Measurements from ENCODE around the gene C9.
"Not testable (repeated sequence)": the region's sequence is repeated elsewhere in the genome, so short reads cannot be mapped to it uniquely, and the experiment has no call there.

C9 gene

GRCh38 chr5:39333104-39333503 is 31.2 kb downstream of the C9 start:
- in situ Hi-C loops (cut with HindIII; ENCODE audit: low sequenced_read_pairs) = no loop called here

GRCh38 chr5:39331861-39332381 is 32.4 kb downstream of the C9 start:
- in situ Hi-C loops (cut with HindIII; ENCODE audit: low sequenced_read_pairs) = no loop called here

GRCh38 chr5:39328731-39329130 is 35.6 kb downstream of the C9 start:
- in situ Hi-C loops (cut with HindIII; ENCODE audit: low sequenced_read_pairs) = no loop called here

GRCh38 chr5:39323542-39323941 is 40.8 kb downstream of the C9 start:
- in situ Hi-C loops (cut with HindIII; ENCODE audit: low sequenced_read_pairs) = no loop called here

- in situ Hi-C loops (cut with HindIII; ENCODE audit: low sequenced_read_pairs) = no loop called here
These were observed 44.9 kb downstream of the C9 start for GRCh38 chr5:39319395-39319794.

GRCh38 chr5:39316464-39316863 is 47.8 kb downstream of the C9 start:
- in situ Hi-C loops (cut with HindIII; ENCODE audit: low sequenced_read_pairs) = not testable (repeated sequence)

- in situ Hi-C loops (cut with HindIII; ENCODE audit: low sequenced_read_pairs) = no loop called here
These were observed 48.3 kb downstream of the C9 start for GRCh38 chr5:39315995-39316394.

- in situ Hi-C loops (cut with HindIII; ENCODE audit: low sequenced_read_pairs) = loop anchor here (5.0 kb wide), 1 partner anchor 57 kb away; no protein-coding TSS in a partner anchor
These were observed 49.7 kb downstream of the C9 start for GRCh38 chr5:39314591-39314990.

- in situ Hi-C loops (cut with HindIII; ENCODE audit: low sequenced_read_pairs) = no loop called here
These were observed 54.8 kb downstream of the C9 start for GRCh38 chr5:39309534-39309933.

GRCh38 chr5:39302472-39302871 is 61.8 kb downstream of the C9 start:
- in situ Hi-C loops (cut with HindIII; ENCODE audit: low sequenced_read_pairs) = no loop called here

- in situ Hi-C loops (cut with HindIII; ENCODE audit: low sequenced_read_pairs) = no loop called here
These were observed 62.9 kb downstream of the C9 start for GRCh38 chr5:39301406-39301805.

GRCh38 chr5:39299962-39300361 is 64.3 kb downstream of the C9 start:
- in situ Hi-C loops (cut with HindIII; ENCODE audit: low sequenced_read_pairs) = no loop called here

GRCh38 chr5:39294736-39295135 is 69.6 kb downstream of the C9 start:
- in situ Hi-C loops (cut with HindIII; ENCODE audit: low sequenced_read_pairs) = no loop called here

GRCh38 chr5:39284552-39284951 is 79.7 kb downstream of the C9 start:
- in situ Hi-C loops (cut with HindIII; ENCODE audit: low sequenced_read_pairs) = no loop called here

- in situ Hi-C loops (cut with HindIII; ENCODE audit: low sequenced_read_pairs) = no loop called here
These were observed 81.0 kb downstream of the C9 start for GRCh38 chr5:39283231-39283818.

- in situ Hi-C loops (cut with HindIII; ENCODE audit: low sequenced_read_pairs) = no loop called here
These were observed 81.7 kb downstream of the C9 start for GRCh38 chr5:39282561-39282960.

GRCh38 chr5:39275865-39276264 is 88.4 kb downstream of the C9 start:
- in situ Hi-C loops (cut with HindIII; ENCODE audit: low sequenced_read_pairs) = not testable (repeated sequence)

- in situ Hi-C loops (cut with HindIII; ENCODE audit: low sequenced_read_pairs) = no loop called here
These were observed 89.8 kb downstream of the C9 start for GRCh38 chr5:39274398-39275085.

- in situ Hi-C loops (cut with HindIII; ENCODE audit: low sequenced_read_pairs) = no loop called here
These were observed 90.9 kb downstream of the C9 start for GRCh38 chr5:39273314-39273954.

GRCh38 chr5:39272869-39273231 is 91.4 kb downstream of the C9 start:
- in situ Hi-C loops (cut with HindIII; ENCODE audit: low sequenced_read_pairs) = not testable (repeated sequence)

- in situ Hi-C loops (cut with HindIII; ENCODE audit: low sequenced_read_pairs) = no loop called here
These were observed 94.0 kb downstream of the C9 start for GRCh38 chr5:39270225-39270848.

GRCh38 chr5:39267186-39267585 is 97.1 kb downstream of the C9 start:
- in situ Hi-C loops (cut with HindIII; ENCODE audit: low sequenced_read_pairs) = no loop called here
